ENCODE measurements around the gene ATL2.

The ATL2 gene

GRCh38 chr2:38343212-38343611 lies 33.9 kb downstream of the ATL2 start:
- TF ChIP-seq YY1 (IDR thresholded peaks at IDR 0.05; ENCODE audit: low read depth) (no peak), NFIC (IDR thresholded peaks at IDR 0.05) (no peak), EGR1 (IDR thresholded peaks at IDR 0.05) (no peak), USF1 (IDR thresholded peaks at IDR 0.05) (no peak), CEBPB (IDR thresholded peaks at IDR 0.05) (no peak), ZBTB7A (IDR thresholded peaks at IDR 0.05; ENCODE audit: low read depth) (no peak), CREB1 (IDR thresholded peaks at IDR 0.05; ENCODE audit: low read depth) (no peak), FOXM1 (IDR thresholded peaks at IDR 0.05; ENCODE audit: borderline replicate concordance, low read depth) (no peak), TCF12 (IDR thresholded peaks at IDR 0.05; ENCODE audit: low read depth) (no peak), RAD21 (IDR thresholded peaks at IDR 0.05; ENCODE audit: low read depth) (no peak), EP300 (IDR thresholded peaks at IDR 0.05; ENCODE audit: borderline replicate concordance) (no peak), MAX (IDR thresholded peaks at IDR 0.05) (no peak), TAF1 (IDR thresholded peaks at IDR 0.05; ENCODE audit: low read depth) (no peak), TEAD4 (IDR thresholded peaks at IDR 0.05) (no peak)
- TF ChIP-seq, protein P1, sequence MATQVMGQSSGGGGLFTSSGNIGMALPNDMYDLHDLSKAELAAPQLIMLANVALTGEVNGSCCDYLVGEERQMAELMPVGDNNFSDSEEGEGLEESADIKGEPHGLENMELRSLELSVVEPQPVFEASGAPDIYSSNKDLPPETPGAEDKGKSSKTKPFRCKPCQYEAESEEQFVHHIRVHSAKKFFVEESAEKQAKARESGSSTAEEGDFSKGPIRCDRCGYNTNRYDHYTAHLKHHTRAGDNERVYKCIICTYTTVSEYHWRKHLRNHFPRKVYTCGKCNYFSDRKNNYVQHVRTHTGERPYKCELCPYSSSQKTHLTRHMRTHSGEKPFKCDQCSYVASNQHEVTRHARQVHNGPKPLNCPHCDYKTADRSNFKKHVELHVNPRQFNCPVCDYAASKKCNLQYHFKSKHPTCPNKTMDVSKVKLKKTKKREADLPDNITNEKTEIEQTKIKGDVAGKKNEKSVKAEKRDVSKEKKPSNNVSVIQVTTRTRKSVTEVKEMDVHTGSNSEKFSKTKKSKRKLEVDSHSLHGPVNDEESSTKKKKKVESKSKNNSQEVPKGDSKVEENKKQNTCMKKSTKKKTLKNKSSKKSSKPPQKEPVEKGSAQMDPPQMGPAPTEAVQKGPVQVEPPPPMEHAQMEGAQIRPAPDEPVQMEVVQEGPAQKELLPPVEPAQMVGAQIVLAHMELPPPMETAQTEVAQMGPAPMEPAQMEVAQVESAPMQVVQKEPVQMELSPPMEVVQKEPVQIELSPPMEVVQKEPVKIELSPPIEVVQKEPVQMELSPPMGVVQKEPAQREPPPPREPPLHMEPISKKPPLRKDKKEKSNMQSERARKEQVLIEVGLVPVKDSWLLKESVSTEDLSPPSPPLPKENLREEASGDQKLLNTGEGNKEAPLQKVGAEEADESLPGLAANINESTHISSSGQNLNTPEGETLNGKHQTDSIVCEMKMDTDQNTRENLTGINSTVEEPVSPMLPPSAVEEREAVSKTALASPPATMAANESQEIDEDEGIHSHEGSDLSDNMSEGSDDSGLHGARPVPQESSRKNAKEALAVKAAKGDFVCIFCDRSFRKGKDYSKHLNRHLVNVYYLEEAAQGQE (IDR thresholded peaks at IDR 0.05; ENCODE audit: low read depth), result no peak

DNA sequence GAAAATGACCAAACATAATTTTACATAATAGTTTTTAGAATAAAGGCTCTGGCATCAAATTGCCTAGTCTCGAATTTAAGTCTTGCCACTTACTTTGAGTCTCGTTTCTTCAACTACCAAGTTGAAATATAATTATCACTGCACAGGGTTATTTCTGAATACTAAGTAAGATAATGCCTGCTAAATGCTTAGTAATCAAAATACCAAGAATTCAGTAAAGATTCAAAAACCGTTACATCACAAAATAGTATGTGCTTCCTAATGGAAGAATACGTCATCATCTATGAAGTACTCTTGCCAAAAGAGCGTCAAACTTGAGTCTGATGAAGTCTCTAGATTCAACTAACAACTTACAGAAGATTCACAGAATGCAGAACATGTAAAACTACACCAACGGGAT lies 40.5 kb downstream of the ATL2 start:
- TF ChIP-seq FOXM1 (IDR thresholded peaks at IDR 0.05; ENCODE audit: borderline replicate concordance, low read depth) (no peak), YY1 (IDR thresholded peaks at IDR 0.05; ENCODE audit: low read depth) (no peak), MAX (IDR thresholded peaks at IDR 0.05) (no peak), TEAD4 (IDR thresholded peaks at IDR 0.05) (no peak), TAF1 (IDR thresholded peaks at IDR 0.05; ENCODE audit: low read depth) (no peak)

- TF ChIP-seq ZBTB7A (IDR thresholded peaks at IDR 0.05; ENCODE audit: low read depth), result no peak
- no peak for TF ChIP-seq EP300 (IDR thresholded peaks at IDR 0.05; ENCODE audit: borderline replicate concordance)
- no peak for TF ChIP-seq CREB1 (IDR thresholded peaks at IDR 0.05; ENCODE audit: low read depth)
- TF ChIP-seq EGR1 (IDR thresholded peaks at IDR 0.05), result no peak
- TF ChIP-seq TAF1 (IDR thresholded peaks at IDR 0.05; ENCODE audit: low read depth), result no peak
- no peak for TF ChIP-seq NFIC (IDR thresholded peaks at IDR 0.05)
- no peak for TF ChIP-seq FOXM1 (IDR thresholded peaks at IDR 0.05; ENCODE audit: borderline replicate concordance, low read depth)
- TF ChIP-seq USF1 (IDR thresholded peaks at IDR 0.05), result no peak
- TF ChIP-seq YY1 (IDR thresholded peaks at IDR 0.05; ENCODE audit: low read depth), result no peak
- no peak for TF ChIP-seq MAX (IDR thresholded peaks at IDR 0.05)
- TF ChIP-seq TCF12 (IDR thresholded peaks at IDR 0.05; ENCODE audit: low read depth), result no peak
- TF ChIP-seq RAD21 (IDR thresholded peaks at IDR 0.05; ENCODE audit: low read depth), result no peak
- TF ChIP-seq, protein P1 (IDR thresholded peaks at IDR 0.05; ENCODE audit: low read depth), result no peak
- no peak for TF ChIP-seq TEAD4 (IDR thresholded peaks at IDR 0.05)
- no peak for TF ChIP-seq CEBPB (IDR thresholded peaks at IDR 0.05)
Observed at GRCh38 chr2:38330754-38331153, 46.3 kb downstream of the ATL2 start.

- TF ChIP-seq MAX (IDR thresholded peaks at IDR 0.05) (no peak), RAD21 (IDR thresholded peaks at IDR 0.05; ENCODE audit: low read depth) (no peak), YY1 (IDR thresholded peaks at IDR 0.05; ENCODE audit: low read depth) (no peak), NFIC (IDR thresholded peaks at IDR 0.05) (no peak), USF1 (IDR thresholded peaks at IDR 0.05) (no peak), ZBTB7A (IDR thresholded peaks at IDR 0.05; ENCODE audit: low read depth) (no peak), CREB1 (IDR thresholded peaks at IDR 0.05; ENCODE audit: low read depth) (no peak), EGR1 (IDR thresholded peaks at IDR 0.05) (no peak), CEBPB (IDR thresholded peaks at IDR 0.05) (no peak), TAF1 (IDR thresholded peaks at IDR 0.05; ENCODE audit: low read depth) (no peak)
- TF ChIP-seq, protein P1 (IDR thresholded peaks at IDR 0.05; ENCODE audit: low read depth), result no peak
Observed at GRCh38 chr2:38327580-38327979, 49.5 kb downstream of the ATL2 start.
